ENCODE measurements around the gene FKBP1C. TPM values are rescaled to one million over a fixed set of nuclear protein-coding genes. Genes with fewer than 3 reads are reported as not detected.

Gene FKBP1C
- total and polyA plus RNA-seq, 2 of the 4 experiments (the other 2 are of a cell fraction), result 0.72 to 3.1 TPM

GRCh38 chr6:63180367-63180766 is 30.9 kb upstream of the FKBP1C start:
- no peaks in the 10 kb centered on the region for H3K9me1 ChIP-seq (ENCODE audit: insufficient read depth, low read length)
- H2BK5ac ChIP-seq (ENCODE audit: low read depth, low read length, poor library complexity, severe bottlenecking), result no peak overlapping the region
- H2BK20ac ChIP-seq (ENCODE audit: low read depth, low read length), result no peak overlapping the region
- no peak overlapping the region for H3K14ac ChIP-seq (replicated peaks; ENCODE audit: low read depth, low read length)
- no peaks in the 10 kb centered on the region for H3K9me3 ChIP-seq (ENCODE audit: control insufficient read depth, insufficient read depth, low read length)
- no peaks in the 10 kb centered on the region for H3K79me1 ChIP-seq (ENCODE audit: low read depth in 1 of 2, low read length in 2 of 2)
- no peaks in the 10 kb centered on the region for H3K27me3 ChIP-seq (ENCODE audit: control insufficient read depth, insufficient read depth, low read length)
- H3K9ac ChIP-seq (ENCODE audit: low read depth, low read length), result no peak overlapping the region
- no peak overlapping the region for H4K8ac ChIP-seq (ENCODE audit: low read depth in 2 of 2, low read length in 2 of 2)
- no peak overlapping the region for H3K56ac ChIP-seq (ENCODE audit: extremely low read depth, insufficient read depth, low read length)
- H3K4me1 ChIP-seq (ENCODE audit: control insufficient read depth, insufficient read depth, low read length), result no peaks in the 10 kb centered on the region
- in situ Hi-C loops (cut with MboI; ENCODE audit: low sequenced_read_pairs) (no loop called here), dilution Hi-C loops (cut with HindIII; ENCODE audit: low sequenced_read_pairs, unreplicated experiment) (no loop called here), intact Hi-C loops (cut with micrococcal nuclease) (no loop called here)
- POLR2A ChIA-PET (ENCODE audit: unreplicated experiment), result no interaction called here
- H4K20me1 ChIP-seq (ENCODE audit: insufficient read depth, low read length), result no peaks in the 10 kb centered on the region
- no TSS peak for BruUV-seq (replicated peaks)
- no peaks in the 10 kb centered on the region for H3K36me3 ChIP-seq (ENCODE audit: control insufficient read depth, insufficient read depth, low read length)
- H3K4me2 ChIP-seq (ENCODE audit: low read depth, low read length), result no peak overlapping the region
- H3K23ac ChIP-seq (ENCODE audit: low read depth, low read length), result no peak overlapping the region
- no peak overlapping the region for H3K27ac ChIP-seq (ENCODE audit: insufficient read depth, low read length)
- H2BK15ac ChIP-seq (ENCODE audit: low read depth, low read length), result no peak overlapping the region
- DNase-seq (no peak), ATAC-seq (ENCODE audit: low read depth) (no peak)
- no peak overlapping the region for H2AK5ac ChIP-seq (ENCODE audit: low read depth, low read length)
- H3K4me3 ChIP-seq (ENCODE audit: insufficient read depth, low read depth, low read length), result no peak overlapping the region
- no peak overlapping the region for H4K5ac ChIP-seq (ENCODE audit: low read depth, low read length)
- CTCF ChIA-PET, result no interaction called here
- no peak overlapping the region for H2BK120ac ChIP-seq (ENCODE audit: low read depth, low read length)
- no peak overlapping the region for H2AK9ac ChIP-seq (replicated peaks; ENCODE audit: low read depth, low read length, poor library complexity)
- TF ChIP-seq RAD21 (IDR thresholded peaks at IDR 0.05; ENCODE audit: low read length) (no peak), ELK1 (IDR thresholded peaks at IDR 0.05; ENCODE audit: borderline replicate concordance, low read depth, low read length) (no peak), CEBPB (IDR thresholded peaks at IDR 0.05; ENCODE audit: low read depth, low read length) (no peak), SMC3 (IDR thresholded peaks at IDR 0.05; ENCODE audit: low read depth, low read length) (no peak), POLR2A (IDR thresholded peaks at IDR 0.05; ENCODE audit: low read depth, low read length) (no peak), RFX5 (IDR thresholded peaks at IDR 0.05; ENCODE audit: low read depth, low read length) (no peak), BHLHE40 (IDR thresholded peaks at IDR 0.05; ENCODE audit: low read depth, low read length) (no peak), CTCF (conservative IDR thresholded peaks at IDR 0.05; ENCODE audit: low read depth, low read length) (no peak), MXI1 (IDR thresholded peaks at IDR 0.05; ENCODE audit: borderline replicate concordance, low read depth, low read length) (no peak)
- no peak overlapping the region for H3K18ac ChIP-seq (ENCODE audit: low read depth, low read length)
- no peak overlapping the region for H2AFZ ChIP-seq (replicated peaks; ENCODE audit: low read length, poor library complexity)
- no peak overlapping the region for H4K91ac ChIP-seq (ENCODE audit: insufficient read depth, low read depth, low read length)
- no peak overlapping the region for H3K4ac ChIP-seq (ENCODE audit: low read depth, low read length)
